GM18519 (cell line): Measurements from ENCODE around the gene CACNA1C.

ENCODE experiments used
- ATAC-seq: cut with Tn5 transposase; IDR thresholded peaks from one replicate; pipeline ENCODE4 v1.9.1; 2021; ENCODE audit warnings: mild to moderate bottlenecking, moderate library complexity; ENCODE audit not compliant: unreplicated experiment, low FRiP score

The CACNA1C gene

GRCh38 chr12:2583642-2584401 lies 531.0 kb downstream of the CACNA1C start:
- ATAC-seq: no peak

DNA sequence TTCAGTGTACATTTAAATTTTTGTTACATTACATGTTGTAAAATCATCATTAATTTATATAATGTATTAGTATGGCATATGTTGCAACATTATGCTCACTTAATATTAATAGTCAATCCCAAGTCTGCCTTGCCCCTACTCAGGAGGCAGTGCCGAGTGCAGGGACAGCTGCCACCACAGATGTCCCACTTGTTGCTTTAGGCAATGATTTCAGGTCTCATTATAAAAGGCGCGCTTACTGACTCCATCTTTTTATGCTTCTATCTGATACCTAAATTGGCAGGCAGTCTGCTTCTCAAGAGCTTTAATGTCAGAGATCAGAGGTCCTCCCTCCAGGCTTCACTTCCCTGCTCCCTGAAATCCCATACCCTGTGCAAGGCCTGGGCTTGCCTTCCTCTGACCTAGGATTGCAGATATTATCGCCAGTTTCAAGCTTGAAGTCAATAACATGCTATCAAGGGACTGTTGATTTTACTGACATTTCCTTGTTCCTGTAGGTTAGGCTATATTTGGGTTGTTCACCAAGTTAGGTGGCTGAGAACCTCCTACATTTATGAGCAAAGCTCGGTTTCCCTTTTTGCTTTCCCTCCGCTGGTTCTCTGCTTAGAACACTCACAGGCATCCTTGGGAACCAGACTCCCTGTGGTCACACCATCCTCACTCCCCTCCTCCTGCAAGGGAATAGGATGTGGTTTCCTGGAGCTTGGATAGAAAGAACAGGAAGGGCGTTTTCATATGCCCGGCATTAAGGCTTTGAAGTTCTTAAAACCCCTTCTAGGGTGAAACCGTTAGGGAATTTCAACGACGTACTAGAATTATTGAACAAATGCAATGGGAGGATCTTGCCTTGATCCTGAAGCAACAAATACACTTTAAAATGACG lies 533.6 kb downstream of the CACNA1C start:
- ATAC-seq: no peak

DNA sequence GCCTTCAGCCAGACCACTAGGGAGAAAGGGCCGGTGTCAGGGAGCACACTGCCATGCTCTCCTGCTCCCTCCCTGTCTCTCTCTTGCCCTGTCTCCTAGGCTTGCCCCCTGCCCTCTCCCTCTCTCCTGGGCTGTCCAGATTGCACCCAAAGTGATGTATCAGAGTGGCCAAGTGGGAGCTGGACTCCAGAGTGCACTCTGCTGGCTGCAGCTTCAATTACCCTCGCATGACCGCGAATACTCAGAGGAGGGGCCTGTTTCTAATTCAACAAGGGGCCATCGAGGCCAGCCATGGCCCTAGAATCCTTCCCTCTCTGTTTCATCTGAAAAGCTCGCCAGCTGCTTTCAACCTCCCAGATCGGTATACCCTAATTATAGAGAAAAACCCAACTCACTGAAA lies 535.6 kb downstream of the CACNA1C start:
- no peak for ATAC-seq

DNA sequence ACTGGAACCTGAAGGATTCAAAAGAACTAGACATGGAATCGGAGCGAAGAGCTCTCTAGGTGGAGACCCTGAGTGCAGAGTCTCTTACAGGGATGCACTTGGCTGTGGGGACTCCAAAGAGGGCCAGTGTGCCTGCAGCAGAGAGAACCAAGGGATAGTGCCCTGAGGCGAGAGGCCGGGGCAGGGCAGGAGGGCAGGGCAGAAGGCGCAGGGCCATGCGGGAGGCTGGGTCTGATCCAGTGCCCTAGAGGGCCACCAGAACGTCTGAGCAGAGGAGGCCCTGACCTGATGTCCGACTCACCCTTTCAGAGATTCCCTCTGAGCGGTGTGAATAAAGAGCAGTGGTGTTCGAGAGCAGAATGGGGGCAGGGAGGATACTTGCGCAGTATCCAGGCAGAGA lies 536.6 kb downstream of the CACNA1C start:
- no peak for ATAC-seq

GRCh38 chr12:2593045-2593444 lies 540.3 kb downstream of the CACNA1C start:
- no peak for ATAC-seq

DNA sequence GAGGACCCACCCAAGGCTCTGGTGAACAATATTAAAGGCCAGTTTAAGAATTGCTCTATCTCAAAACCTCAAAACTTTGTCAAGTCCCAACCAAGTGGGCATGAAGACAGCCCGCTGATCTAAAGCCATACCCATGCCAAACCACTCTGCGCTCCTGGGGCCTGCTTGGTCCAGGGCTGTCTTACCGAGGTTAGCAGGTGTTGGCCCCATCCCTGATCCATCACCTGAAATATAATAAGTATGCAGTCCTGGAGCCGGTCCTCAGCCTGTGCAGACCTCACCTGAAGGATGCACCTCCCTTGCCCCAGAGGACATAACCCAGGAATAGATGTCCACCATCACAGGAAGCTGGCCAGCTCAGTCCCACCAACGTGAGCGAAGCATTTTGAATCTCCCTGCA lies 543.7 kb downstream of the CACNA1C start:
- ATAC-seq: no peak

DNA sequence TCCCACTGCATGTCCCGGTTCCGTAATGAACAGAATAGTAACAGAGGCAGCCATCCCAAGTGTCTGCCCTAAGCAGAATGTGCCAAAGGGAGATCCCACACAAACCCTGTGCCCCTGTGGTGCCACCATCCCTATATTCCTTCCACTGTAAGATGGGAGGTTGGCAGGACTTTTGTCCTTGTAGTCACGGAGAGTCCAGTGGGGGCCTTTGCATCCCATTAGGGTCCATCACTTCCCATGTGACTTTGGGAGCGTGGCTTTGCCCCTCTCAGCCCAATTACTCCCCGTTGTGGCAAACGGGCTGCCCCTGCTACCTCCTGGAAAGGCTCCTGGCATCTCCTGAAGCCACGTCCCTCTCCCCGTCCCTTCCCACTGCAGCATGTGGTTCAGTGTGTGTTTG lies 552.5 kb downstream of the CACNA1C start:
- no peak for ATAC-seq

DNA sequence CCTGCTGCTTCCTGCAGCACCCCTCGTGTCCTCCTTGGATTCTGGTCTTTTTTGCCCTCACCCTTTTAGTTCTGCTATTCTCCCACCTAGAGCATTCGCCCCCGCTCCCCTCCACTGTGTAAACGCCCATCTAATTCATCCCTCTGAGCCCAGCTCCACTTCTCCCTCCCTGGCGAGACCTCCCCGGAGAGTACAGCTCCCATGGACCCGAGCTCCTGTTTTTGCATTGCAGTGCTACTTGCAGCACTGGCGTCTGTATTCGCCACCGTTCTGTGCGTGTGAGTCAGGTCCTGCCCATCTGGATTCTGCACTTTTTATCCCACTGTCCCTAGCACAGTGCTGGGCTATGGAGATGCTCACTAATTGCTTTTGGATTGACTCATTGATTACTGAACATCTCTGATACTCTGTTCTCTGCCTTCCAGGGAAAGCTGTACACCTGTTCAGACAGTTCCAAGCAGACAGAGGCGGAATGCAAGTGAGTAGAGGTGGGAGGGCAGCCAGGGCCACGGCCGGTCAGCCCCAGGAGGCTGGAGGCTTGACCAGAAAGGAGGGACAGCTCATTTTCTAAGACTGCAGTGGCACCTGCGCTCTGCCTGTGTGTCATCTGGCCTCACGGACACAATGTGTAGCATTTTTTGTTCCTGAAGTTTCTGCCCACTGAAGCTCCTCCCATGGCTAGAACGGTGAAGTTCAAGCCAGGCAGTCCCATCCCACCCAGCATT lies 553.6 kb downstream of the CACNA1C start:
- ATAC-seq: no peak

DNA sequence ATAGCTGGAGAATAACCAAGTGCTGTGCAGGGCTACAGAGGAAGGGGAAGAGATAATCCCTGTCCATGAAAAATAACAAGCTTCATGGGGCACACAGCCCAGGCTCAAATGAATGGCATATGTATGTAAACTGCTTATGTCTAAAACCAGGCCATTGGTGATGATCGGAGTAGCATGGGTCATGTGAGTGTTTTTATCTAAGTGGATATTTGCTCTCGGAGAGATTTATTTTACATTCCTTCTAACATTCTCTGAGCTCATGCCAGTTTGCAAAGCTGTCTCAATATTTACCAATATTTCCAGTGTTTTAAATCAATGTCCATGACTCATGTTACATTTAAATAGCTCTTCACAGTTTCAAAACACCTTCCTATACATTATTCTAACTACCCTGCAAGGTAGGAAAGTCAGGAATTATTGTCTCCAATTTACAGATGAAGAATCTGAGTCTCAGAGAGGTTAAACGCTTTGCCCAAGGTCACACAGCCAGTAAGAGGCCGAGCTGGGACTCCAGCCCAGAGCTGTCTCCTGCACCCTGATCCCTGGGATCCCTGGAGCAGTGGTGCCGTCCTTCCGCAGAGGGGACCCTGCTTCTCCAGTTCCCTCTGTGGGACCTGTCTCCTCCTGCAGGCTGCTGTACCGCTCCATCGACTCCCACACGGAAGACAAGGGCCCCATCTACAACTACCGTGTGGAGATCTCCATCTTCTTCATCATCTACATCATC lies 555.3 kb downstream of the CACNA1C start:
- no peak for ATAC-seq

- ATAC-seq: no peak
Observed at GRCh38 chr12:2608608-2608945, 555.8 kb downstream of the CACNA1C start.

GRCh38 chr12:2609020-2609419 lies 556.2 kb downstream of the CACNA1C start:
- no peak for ATAC-seq

- ATAC-seq: no peak
Observed at GRCh38 chr12:2610358-2610757, 557.6 kb downstream of the CACNA1C start.

DNA sequence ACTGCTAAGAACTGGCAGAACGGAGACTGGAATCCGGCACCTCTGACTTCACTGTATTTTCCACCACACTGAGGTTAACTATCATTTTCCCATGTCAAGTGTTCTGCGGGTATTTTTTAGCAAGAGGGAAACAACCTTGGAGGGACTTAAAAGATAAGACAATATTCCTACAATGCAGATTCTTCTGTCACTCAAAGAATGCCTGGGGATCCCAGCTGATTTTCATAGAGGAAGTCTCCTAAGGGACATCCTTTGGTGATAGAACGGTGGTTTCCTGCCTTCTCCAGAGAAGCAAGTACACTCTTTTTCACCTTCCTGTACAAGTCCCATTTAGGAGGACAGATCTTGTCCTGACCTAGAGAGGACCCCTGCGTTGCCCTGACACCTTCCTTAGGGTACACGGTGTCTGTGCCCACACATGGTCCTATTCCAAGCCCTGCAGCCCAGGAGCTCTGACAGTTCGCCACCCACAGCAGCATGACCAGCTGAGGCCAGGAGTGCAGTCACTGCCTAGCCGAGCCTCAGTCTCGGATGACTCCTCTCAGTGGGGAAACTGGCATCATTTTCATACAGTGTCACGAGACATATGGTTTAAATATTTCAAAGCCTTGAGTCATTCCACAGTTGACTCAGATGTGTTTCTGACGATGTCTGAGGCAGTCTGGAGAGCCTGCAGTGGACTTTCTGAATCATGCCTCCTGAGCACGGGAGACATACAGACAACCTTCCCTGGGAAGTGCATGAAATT lies 560.7 kb downstream of the CACNA1C start:
- no peak for ATAC-seq

DNA sequence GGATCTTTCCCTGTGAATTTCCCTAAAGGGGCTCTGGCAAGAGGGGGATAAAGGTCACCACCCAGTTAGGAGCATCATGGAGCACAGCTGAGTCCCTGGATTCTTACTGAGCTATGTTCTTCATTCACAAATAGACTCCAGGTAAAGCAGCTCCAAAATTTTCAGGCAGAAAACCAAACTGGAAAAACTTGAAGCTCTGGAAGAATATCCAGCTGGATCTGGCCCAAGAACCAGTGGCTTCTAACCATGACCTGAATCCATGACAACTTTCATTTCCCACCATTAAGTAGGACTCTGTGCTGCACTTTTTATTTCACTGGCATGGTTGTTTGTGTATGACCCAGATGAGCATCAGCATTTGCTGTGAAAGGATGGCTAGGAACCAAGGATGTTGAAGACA lies 561.6 kb downstream of the CACNA1C start:
- no peak for ATAC-seq

GRCh38 chr12:2615665-2616402 lies 563.0 kb downstream of the CACNA1C start:
- no peak for ATAC-seq

DNA sequence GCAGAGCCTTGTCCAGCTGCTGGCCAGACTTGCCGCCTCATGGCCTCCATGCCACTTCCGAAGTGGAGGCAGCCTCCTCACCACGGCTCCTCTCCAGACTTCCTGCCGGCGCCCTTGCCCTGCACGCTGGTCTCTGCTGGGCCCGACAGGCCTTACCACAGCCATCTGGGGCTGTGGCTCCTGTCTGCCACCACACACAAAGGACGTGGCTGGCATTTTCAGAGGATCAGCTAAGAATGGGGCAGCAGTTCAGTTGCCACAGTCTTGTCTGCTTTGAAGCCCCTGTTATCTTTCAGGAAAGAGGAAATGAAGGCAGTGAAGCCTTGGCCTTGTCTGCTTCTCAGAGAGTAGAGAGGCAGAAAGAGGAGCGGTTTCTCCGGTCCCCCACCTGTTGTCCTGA lies 564.0 kb downstream of the CACNA1C start:
- ATAC-seq: no peak

GRCh38 chr12:2617365-2617764 lies 564.6 kb downstream of the CACNA1C start:
- no peak for ATAC-seq

GRCh38 chr12:2618291-2618995 lies 565.7 kb downstream of the CACNA1C start:
- ATAC-seq: no peak

DNA sequence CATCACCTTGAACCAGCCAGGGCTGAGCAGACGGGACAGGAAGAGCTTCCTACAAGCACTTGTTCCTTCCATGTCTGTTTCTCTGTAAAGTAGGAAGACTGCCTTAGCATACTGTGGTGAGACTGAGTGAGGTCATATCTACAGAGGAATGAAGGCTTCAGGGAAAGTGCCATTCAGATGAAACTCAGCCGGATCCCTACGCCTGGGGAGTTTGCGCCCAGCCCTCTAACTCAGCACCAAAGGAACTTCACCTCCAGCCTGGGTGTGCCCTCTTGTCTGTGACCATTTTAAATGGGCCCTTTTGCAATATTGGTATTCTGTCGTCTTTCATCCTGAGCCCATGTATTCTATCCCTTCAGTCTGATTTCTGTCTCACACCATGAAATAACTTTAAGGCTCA lies 566.3 kb downstream of the CACNA1C start:
- ATAC-seq: no peak
